HepG2 (cell line): ENCODE data around the gene PUS1. TPM values are rescaled to one million over a fixed set of nuclear protein-coding genes. Genes with fewer than 3 reads are reported as not detected.

Experiments used
- CAMTA2 ChIP-seq: sonication (generic); formaldehyde crosslinking; IDR thresholded peaks from 2 replicates; pipeline ENCODE4 v1.4.0; 2020; ENCODE audit warnings: mild to moderate bottlenecking, missing genetic modification reagents, borderline replicate concordance
- FOXA1 ChIP-seq, 2 experiments: fragments of 450-650 bp in 1 of 2; sonication (generic) in 1 of 2; formaldehyde crosslinking in 1 of 2; IDR thresholded peaks; 2 replicates each; pipeline versions ENCODE4 v1.4.0 to v1.6.1; 2016 to 2020; ENCODE audit warnings: missing genetic modification reagents in 1 of 2
- MYC ChIP-seq: sonication (generic); formaldehyde crosslinking; IDR thresholded peaks from 2 replicates; pipeline ENCODE4 v1.9.0; 2021; ENCODE audit warnings: missing genetic modification reagents, borderline replicate concordance
- NR3C1 ChIP-seq: sonication (generic); formaldehyde crosslinking; IDR thresholded peaks from 2 replicates; pipeline ENCODE4 v1.4.0; 2020; ENCODE audit warnings: missing genetic modification reagents
- RBM39 ChIP-seq: fragments of 200-400 bp; formaldehyde crosslinking; IDR thresholded peaks from one replicate; pipeline ENCODE4 v1.6.1; 2018; ENCODE audit warnings: antibody characterized with exemption, mild to moderate bottlenecking, low read depth, low read length; ENCODE audit not compliant: poor library complexity, severe bottlenecking
- SMARCE1 ChIP-seq: fragments of 450-650 bp; IDR thresholded peaks from 2 replicates; pipeline ENCODE4 v1.6.1; 2017; ENCODE audit warnings: borderline replicate concordance
- SPEN ChIP-seq: sonication (generic); formaldehyde crosslinking; IDR thresholded peaks from 2 replicates; pipeline ENCODE4 v1.5.1; 2020; ENCODE audit warnings: low read depth, mild to moderate bottlenecking, missing genetic modification reagents
- TBX2 ChIP-seq: sonication (generic); formaldehyde crosslinking; IDR thresholded peaks from 2 replicates; pipeline ENCODE4 v1.5.0; 2020; ENCODE audit warnings: missing genetic modification reagents, mild to moderate bottlenecking, borderline replicate concordance
- XBP1 ChIP-seq: sonication (generic); formaldehyde crosslinking; IDR thresholded peaks from 2 replicates; pipeline ENCODE4 v1.5.0; 2020; ENCODE audit warnings: missing genetic modification reagents
- XRCC5 ChIP-seq: fragments of 200-400 bp; formaldehyde crosslinking; optimal IDR thresholded peaks from 2 replicates; pipeline ENCODE3; 2017; ENCODE audit warnings: mild to moderate bottlenecking, low read length
- YY1 ChIP-seq: IDR thresholded peaks from 2 replicates; pipeline ENCODE4 v1.6.1; 2011; ENCODE audit warnings: low read length, low read depth, moderate library complexity, mild to moderate bottlenecking; ENCODE audit not compliant: insufficient read depth, insufficient replicate concordance
- ZBTB10 ChIP-seq: sonication (generic); formaldehyde crosslinking; IDR thresholded peaks from 2 replicates; pipeline ENCODE4 v1.4.0; 2020; ENCODE audit warnings: missing genetic modification reagents, borderline replicate concordance
- ZFX ChIP-seq: sonication (generic); formaldehyde crosslinking; IDR thresholded peaks from 2 replicates; pipeline ENCODE4 v1.4.0; 2020; ENCODE audit warnings: mild to moderate bottlenecking, low read depth, missing genetic modification reagents, moderate library complexity
- ZFY ChIP-seq: sonication (generic); formaldehyde crosslinking; IDR thresholded peaks from 2 replicates; pipeline ENCODE4 v1.4.0; 2020; ENCODE audit warnings: missing genetic modification reagents
- ZNF101 ChIP-seq: sonication (generic); formaldehyde crosslinking; IDR thresholded peaks from 2 replicates; pipeline ENCODE4 v1.4.0; 2020; ENCODE audit warnings: mild to moderate bottlenecking, low read depth, missing genetic modification reagents, borderline replicate concordance
- ZNF280D ChIP-seq: sonication (generic); formaldehyde crosslinking; IDR thresholded peaks from 2 replicates; pipeline ENCODE4 v1.5.1; 2020; ENCODE audit warnings: mild to moderate bottlenecking, missing genetic modification reagents
- ZNF513 ChIP-seq: sonication (generic); formaldehyde crosslinking; conservative IDR thresholded peaks from 2 replicates; pipeline ENCODE4 v1.5.0; 2020; ENCODE audit warnings: missing genetic modification reagents
- ZNF670 ChIP-seq: sonication (generic); formaldehyde crosslinking; IDR thresholded peaks from 2 replicates; pipeline ENCODE4 v1.8.0; 2022; ENCODE audit warnings: mild to moderate bottlenecking, missing genetic modification reagents, borderline replicate concordance
- ZSCAN12 ChIP-seq: sonication (generic); formaldehyde crosslinking; IDR thresholded peaks from 2 replicates; pipeline ENCODE4 v1.9.0; 2021; ENCODE audit warnings: mild to moderate bottlenecking, missing genetic modification reagents
- ZSCAN29 ChIP-seq: sonication (generic); formaldehyde crosslinking; conservative IDR thresholded peaks from 2 replicates; pipeline ENCODE4 v1.4.0; 2020; ENCODE audit warnings: mild to moderate bottlenecking, missing genetic modification reagents
- ZSCAN31 ChIP-seq: sonication (generic); formaldehyde crosslinking; IDR thresholded peaks from 2 replicates; pipeline ENCODE4 v1.5.0; 2020; ENCODE audit warnings: low read depth, mild to moderate bottlenecking, missing genetic modification reagents
- polyA plus RNA-seq, 8 experiments: library from polyadenylated mRNA; depleted of rRNA in 3 of 8; stranded (reverse) in 7 of 8; unstranded in 1 of 8; fragments of >200 nt; fragmentation: Illumina TruSeq in 4 of 8; extraction: Trizol in 4 of 8; gene quantifications; 2 replicates each; pipeline versions ENCODE4 v1.2.1 to v1.2.3, GENCODE V29; 2011 to 2016; ENCODE audit warnings: low read depth in 4 of 8, missing spikeins in 1 of 8, mixed read lengths in 1 of 8; ENCODE audit not compliant: insufficient read depth in 1 of 8
- total RNA-seq, 5 experiments: library from RNA; depleted of rRNA; stranded (reverse); fragments of >200 nt; fragmentation: Illumina TruSeq; extraction: Trizol; gene quantifications; 2 replicates each; pipeline ENCODE4 v1.2.3, GENCODE V29; 2016; ENCODE audit warnings: low read depth in 1 of 5

The PUS1 gene
- total and polyA plus RNA-seq, 2 of the 13 experiments (the other 11 are each of a cell fraction or from before 2014, with no cell fraction given): 19.2 to 24.7 TPM

GRCh38 chr12:131894313-131894860 lies 34.7 kb upstream of the PUS1 start, which contains the start of gene ULK1 (continued):
- TF ChIP-seq ZBTB10 (CRISPR knock-in tag) (no peak), ZNF670 (CRISPR knock-in tag) (no peak), ZSCAN12 (CRISPR knock-in tag) (no peak), XBP1 (no peak), ZFY (CRISPR knock-in tag) (peak; percentile 88), ZNF280D (CRISPR knock-in tag) (no peak), NR3C1 (CRISPR knock-in tag) (no peak), ZSCAN31 (CRISPR knock-in tag) (no peak), FOXA1 (IDR thresholded peaks at IDR 0.05) (no peak), FOXA1 (CRISPR knock-in tag; IDR thresholded peaks at IDR 0.05) (no peak), XRCC5 (no peak), TBX2 (CRISPR knock-in tag) (0 out of 2 replicates have a peak, but pooled peaks have one; percentile 19), CAMTA2 (no peak), MYC (no peak), ZSCAN29 (peak; percentile 92), YY1 (peak; percentile 28), ZNF513 (CRISPR knock-in tag) (no peak), RBM39 (no peak), ZNF101 (CRISPR knock-in tag) (no peak), SPEN (0 out of 2 replicates have a peak, but pooled peaks have one; percentile 26), SMARCE1 (no peak), ZFX (CRISPR knock-in tag) (peak; percentile 74)
